ENCODE data around the gene CFAP20DC. TPM values are rescaled to one million over a fixed set of nuclear protein-coding genes. Genes with fewer than 3 reads are reported as not detected.

The CFAP20DC gene
- total and polyA plus RNA-seq, 4 donors = 0.98 to 2.1 (median 1.5) TPM

DNA sequence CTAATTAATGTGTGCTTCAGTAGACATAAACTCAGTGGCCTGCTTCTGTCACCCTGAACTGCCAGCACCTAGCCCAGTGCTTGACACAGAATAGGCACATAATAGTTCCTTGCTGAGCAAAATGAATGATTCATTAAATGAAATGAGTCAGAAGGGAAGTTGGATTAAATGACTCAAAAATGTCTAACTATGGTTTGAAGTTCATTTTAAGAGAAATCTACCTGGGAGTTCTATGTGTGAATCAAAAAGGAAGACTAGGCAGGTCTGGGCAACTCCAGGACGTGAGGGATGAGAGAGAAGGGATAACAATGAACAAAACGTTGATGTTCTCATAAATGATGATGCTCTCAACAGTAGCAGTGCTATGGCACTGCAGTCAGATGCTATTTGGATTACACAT lies 175.0 kb downstream of the CFAP20DC start:
- Histone ChIP-seq H3K27me3 (ENCODE audit: control insufficient read depth in 4 of 4, insufficient read depth in 4 of 4, low read length in 3 of 4) (no peaks in the 10 kb centered on the region), H3K27ac (ENCODE audit: low read depth in 1 of 2, low read length in 2 of 2) (no peak overlapping the region), H3K9me3 (ENCODE audit: control insufficient read depth in 4 of 4, low read length in 3 of 4) (no peaks in the 10 kb centered on the region), H3K9ac (ENCODE audit: low read depth in 1 of 2, low read length in 2 of 2) (no peak overlapping the region), H3K36me3 (ENCODE audit: control insufficient read depth in 4 of 4, insufficient read depth in 3 of 4, low read depth in 1 of 4, low read length in 3 of 4) (no peaks in the 10 kb centered on the region), H3K4me1 (ENCODE audit: control insufficient read depth in 4 of 4, insufficient read depth in 4 of 4, low read length in 3 of 4) (no peaks in the 10 kb centered on the region), H3K4me3 (ENCODE audit: low read depth in 1 of 3, low read length in 3 of 3) (no peak overlapping the region)
- WGBS = 85% methylated on average over 2 of the region's 2 CpGs
- TF ChIP-seq NR2F2 (IDR thresholded peaks at IDR 0.05) = no peak
- TF ChIP-seq HNF4A (conservative IDR thresholded peaks at IDR 0.05) = no peak
- no peak for TF ChIP-seq FOXA1 (IDR thresholded peaks at IDR 0.05)
- no peak for TF ChIP-seq ATF3 (IDR thresholded peaks at IDR 0.05)
- no peak for TF ChIP-seq SP1 (IDR thresholded peaks at IDR 0.05)
- TF ChIP-seq EGR1 (IDR thresholded peaks at IDR 0.05; ENCODE audit: low read depth in 2 of 2) = no peak
- no peak for TF ChIP-seq TAF1 (conservative IDR thresholded peaks at IDR 0.05)
- TF ChIP-seq, protein P1, sequence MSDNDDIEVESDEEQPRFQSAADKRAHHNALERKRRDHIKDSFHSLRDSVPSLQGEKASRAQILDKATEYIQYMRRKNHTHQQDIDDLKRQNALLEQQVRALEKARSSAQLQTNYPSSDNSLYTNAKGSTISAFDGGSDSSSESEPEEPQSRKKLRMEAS (IDR thresholded peaks at IDR 0.05) = no peak
- no peak for TF ChIP-seq RAD21 (IDR thresholded peaks at IDR 0.05)
- TF ChIP-seq, protein P2, sequence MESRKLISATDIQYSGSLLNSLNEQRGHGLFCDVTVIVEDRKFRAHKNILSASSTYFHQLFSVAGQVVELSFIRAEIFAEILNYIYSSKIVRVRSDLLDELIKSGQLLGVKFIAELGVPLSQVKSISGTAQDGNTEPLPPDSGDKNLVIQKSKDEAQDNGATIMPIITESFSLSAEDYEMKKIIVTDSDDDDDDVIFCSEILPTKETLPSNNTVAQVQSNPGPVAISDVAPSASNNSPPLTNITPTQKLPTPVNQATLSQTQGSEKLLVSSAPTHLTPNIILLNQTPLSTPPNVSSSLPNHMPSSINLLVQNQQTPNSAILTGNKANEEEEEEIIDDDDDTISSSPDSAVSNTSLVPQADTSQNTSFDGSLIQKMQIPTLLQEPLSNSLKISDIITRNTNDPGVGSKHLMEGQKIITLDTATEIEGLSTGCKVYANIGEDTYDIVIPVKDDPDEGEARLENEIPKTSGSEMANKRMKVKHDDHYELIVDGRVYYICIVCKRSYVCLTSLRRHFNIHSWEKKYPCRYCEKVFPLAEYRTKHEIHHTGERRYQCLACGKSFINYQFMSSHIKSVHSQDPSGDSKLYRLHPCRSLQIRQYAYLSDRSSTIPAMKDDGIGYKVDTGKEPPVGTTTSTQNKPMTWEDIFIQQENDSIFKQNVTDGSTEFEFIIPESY (IDR thresholded peaks at IDR 0.05) = no peak
- TF ChIP-seq, protein P3, sequence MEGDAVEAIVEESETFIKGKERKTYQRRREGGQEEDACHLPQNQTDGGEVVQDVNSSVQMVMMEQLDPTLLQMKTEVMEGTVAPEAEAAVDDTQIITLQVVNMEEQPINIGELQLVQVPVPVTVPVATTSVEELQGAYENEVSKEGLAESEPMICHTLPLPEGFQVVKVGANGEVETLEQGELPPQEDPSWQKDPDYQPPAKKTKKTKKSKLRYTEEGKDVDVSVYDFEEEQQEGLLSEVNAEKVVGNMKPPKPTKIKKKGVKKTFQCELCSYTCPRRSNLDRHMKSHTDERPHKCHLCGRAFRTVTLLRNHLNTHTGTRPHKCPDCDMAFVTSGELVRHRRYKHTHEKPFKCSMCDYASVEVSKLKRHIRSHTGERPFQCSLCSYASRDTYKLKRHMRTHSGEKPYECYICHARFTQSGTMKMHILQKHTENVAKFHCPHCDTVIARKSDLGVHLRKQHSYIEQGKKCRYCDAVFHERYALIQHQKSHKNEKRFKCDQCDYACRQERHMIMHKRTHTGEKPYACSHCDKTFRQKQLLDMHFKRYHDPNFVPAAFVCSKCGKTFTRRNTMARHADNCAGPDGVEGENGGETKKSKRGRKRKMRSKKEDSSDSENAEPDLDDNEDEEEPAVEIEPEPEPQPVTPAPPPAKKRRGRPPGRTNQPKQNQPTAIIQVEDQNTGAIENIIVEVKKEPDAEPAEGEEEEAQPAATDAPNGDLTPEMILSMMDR (IDR thresholded peaks at IDR 0.05; ENCODE audit: low read depth, low read length, missing input control) = no peak
- no peak for TF ChIP-seq FOXA2 (IDR thresholded peaks at IDR 0.05)
- TF ChIP-seq, protein P4, sequence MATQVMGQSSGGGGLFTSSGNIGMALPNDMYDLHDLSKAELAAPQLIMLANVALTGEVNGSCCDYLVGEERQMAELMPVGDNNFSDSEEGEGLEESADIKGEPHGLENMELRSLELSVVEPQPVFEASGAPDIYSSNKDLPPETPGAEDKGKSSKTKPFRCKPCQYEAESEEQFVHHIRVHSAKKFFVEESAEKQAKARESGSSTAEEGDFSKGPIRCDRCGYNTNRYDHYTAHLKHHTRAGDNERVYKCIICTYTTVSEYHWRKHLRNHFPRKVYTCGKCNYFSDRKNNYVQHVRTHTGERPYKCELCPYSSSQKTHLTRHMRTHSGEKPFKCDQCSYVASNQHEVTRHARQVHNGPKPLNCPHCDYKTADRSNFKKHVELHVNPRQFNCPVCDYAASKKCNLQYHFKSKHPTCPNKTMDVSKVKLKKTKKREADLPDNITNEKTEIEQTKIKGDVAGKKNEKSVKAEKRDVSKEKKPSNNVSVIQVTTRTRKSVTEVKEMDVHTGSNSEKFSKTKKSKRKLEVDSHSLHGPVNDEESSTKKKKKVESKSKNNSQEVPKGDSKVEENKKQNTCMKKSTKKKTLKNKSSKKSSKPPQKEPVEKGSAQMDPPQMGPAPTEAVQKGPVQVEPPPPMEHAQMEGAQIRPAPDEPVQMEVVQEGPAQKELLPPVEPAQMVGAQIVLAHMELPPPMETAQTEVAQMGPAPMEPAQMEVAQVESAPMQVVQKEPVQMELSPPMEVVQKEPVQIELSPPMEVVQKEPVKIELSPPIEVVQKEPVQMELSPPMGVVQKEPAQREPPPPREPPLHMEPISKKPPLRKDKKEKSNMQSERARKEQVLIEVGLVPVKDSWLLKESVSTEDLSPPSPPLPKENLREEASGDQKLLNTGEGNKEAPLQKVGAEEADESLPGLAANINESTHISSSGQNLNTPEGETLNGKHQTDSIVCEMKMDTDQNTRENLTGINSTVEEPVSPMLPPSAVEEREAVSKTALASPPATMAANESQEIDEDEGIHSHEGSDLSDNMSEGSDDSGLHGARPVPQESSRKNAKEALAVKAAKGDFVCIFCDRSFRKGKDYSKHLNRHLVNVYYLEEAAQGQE (IDR thresholded peaks at IDR 0.05) = no peak
- TF ChIP-seq YY1 (IDR thresholded peaks at IDR 0.05) = no peak
- TF ChIP-seq GABPA (IDR thresholded peaks at IDR 0.05 in 1 of 2, conservative IDR thresholded peaks at IDR 0.05 in 1 of 2) = no peak
- no peak for TF ChIP-seq JUND (IDR thresholded peaks at IDR 0.05)
- TF ChIP-seq RXRA (IDR thresholded peaks at IDR 0.05) = no peak
- DNase-seq (ENCODE audit: low spot score) = no peak
